GM12878 (cell line): ENCODE data around the gene MTHFS. TPM values are rescaled to one million over a fixed set of nuclear protein-coding genes. Genes with fewer than 3 reads are reported as not detected.

Source experiments
- ATAC-seq: fragments of 200-7000 bp; cut with Tn5 transposase; 3 replicates; pipeline ENCODE4 v1.9.1; 2020; ENCODE audit warnings: mild to moderate bottlenecking, moderate library complexity
- BruUV-seq: library from RNA; stranded (reverse); fragments of 400-500 nt; replicated peaks from 2 replicates; lab custom pipeline; 2021; lab: Mats Ljungman, UMichigan
- CTCF ChIA-PET: fragments of 300-600 bp; sonication (Branson Sonifier 250); formaldehyde crosslinking; extraction: SDS; loops from one replicate; lab custom pipeline; 2021; ENCODE audit warnings: inconsistent platforms; lab: Yijun Ruan, JAX
- POLR2A ChIA-PET: fragments of 350-600 bp; formaldehyde crosslinking; extraction: SDS; loops from one replicate; lab custom pipeline; 2021; ENCODE audit warnings: inconsistent platforms; lab: Charles Lee
- RAD21 ChIA-PET: fragments of 300-600 bp; sonication (Branson Sonifier 250); formaldehyde crosslinking; loops from one replicate; lab custom pipeline; 2023; ENCODE audit warnings: antibody characterized with exemption; ENCODE audit not compliant: unreplicated experiment; lab: Charles Lee
- SMC1A ChIA-PET: fragments of 300-600 bp; sonication (Branson Sonifier 250); formaldehyde crosslinking; loops from one replicate; lab custom pipeline; 2023; ENCODE audit not compliant: unreplicated experiment, uncharacterized antibody; lab: Charles Lee
- DNase-seq: peaks from one replicate; pipeline ENCODE4 v3.0.0-alpha.2; 2011; ENCODE audit warnings: low read depth, low spot score
- FAIRE-seq: peaks from 3 replicates; lab custom pipeline; 2011; peaks lifted over from hg19 to GRCh38; lab: Jason Lieb, UNC
- H2AFZ ChIP-seq: 2 replicates; pipeline ENCODE4 v1.6.0; 2011; ENCODE audit warnings: low read depth, low read length, control low read depth; ENCODE audit not compliant: control insufficient read depth
- H3K27ac ChIP-seq: 2 replicates; pipeline ENCODE4 v1.5.1; 2011; ENCODE audit warnings: control low read depth; ENCODE audit not compliant: control insufficient read depth, insufficient read depth
- H3K27me3 ChIP-seq, 2 experiments: replicated peaks in 1 of 2; 2 replicates each; pipeline versions ENCODE4 v1.6.0 to v1.6.1; 2011; ENCODE audit warnings: low read length in 1 of 2; ENCODE audit not compliant: control insufficient read depth in 2 of 2, insufficient read depth in 2 of 2
- H3K36me3 ChIP-seq, 2 experiments: 2 replicates each; pipeline ENCODE4 v1.5.1; 2011; ENCODE audit warnings: low read length in 1 of 2; ENCODE audit not compliant: control insufficient read depth in 2 of 2, insufficient read depth in 2 of 2
- H3K4me1 ChIP-seq: 2 replicates; pipeline ENCODE4 v1.6.1; 2011; ENCODE audit warnings: mild to moderate bottlenecking, low read length, moderate library complexity, mixed read lengths; ENCODE audit not compliant: control insufficient read depth, insufficient read depth
- H3K4me2 ChIP-seq: 2 replicates; pipeline ENCODE4 v1.6.0; 2011; ENCODE audit warnings: control low read depth; ENCODE audit not compliant: control insufficient read depth, insufficient read depth
- H3K4me3 ChIP-seq: fragments of 200-600 bp; sonication (generic); 2 replicates; pipeline ENCODE4 v1.5.1; 2016
- H3K79me2 ChIP-seq: 2 replicates; pipeline ENCODE4 v1.6.0; 2011; ENCODE audit warnings: low read length; ENCODE audit not compliant: control insufficient read depth, insufficient read depth
- H3K9ac ChIP-seq: 2 replicates; pipeline ENCODE4 v1.8.0; 2011; ENCODE audit warnings: low read length, control low read depth, mixed read lengths; ENCODE audit not compliant: control insufficient read depth, insufficient read depth
- H3K9me3 ChIP-seq: replicated peaks from 3 replicates; pipeline ENCODE4 v1.5.1; 2011; ENCODE audit warnings: mild to moderate bottlenecking, low read length; ENCODE audit not compliant: control insufficient read depth, insufficient read depth
- H4K20me1 ChIP-seq: 2 replicates; pipeline ENCODE4 v1.6.0; 2011; ENCODE audit not compliant: control insufficient read depth, insufficient read depth
- BACH1 ChIP-seq: fragments of 450-650 bp; IDR thresholded peaks from 2 replicates; pipeline ENCODE4 v1.6.1; 2017; ENCODE audit warnings: mild to moderate bottlenecking, borderline replicate concordance
- CBFB ChIP-seq: IDR thresholded peaks from 2 replicates; pipeline ENCODE4 v1.6.1; 2016; ENCODE audit warnings: antibody characterized with exemption, low read depth
- CBX5 ChIP-seq: sonication (generic); IDR thresholded peaks from 2 replicates; pipeline ENCODE4 v1.6.1; 2016; ENCODE audit warnings: low read depth, moderate library complexity, mild to moderate bottlenecking, inconsistent platforms
- NR2C2 ChIP-seq: IDR thresholded peaks from 2 replicates; pipeline ENCODE4 v1.6.1; 2011; ENCODE audit warnings: borderline replicate concordance, low read depth; ENCODE audit not compliant: control insufficient read depth, insufficient read length
- NR2F1 ChIP-seq: fragments of 450-650 bp; conservative IDR thresholded peaks from 2 replicates; pipeline ENCODE4 v1.6.1; 2017; ENCODE audit warnings: mild to moderate bottlenecking
- PAX5 ChIP-seq: IDR thresholded peaks from 2 replicates; pipeline ENCODE4 v1.6.1; 2011; ENCODE audit warnings: low read depth, low read length, borderline replicate concordance
- POLR2A ChIP-seq: IDR thresholded peaks from 2 replicates; pipeline ENCODE4 v1.6.1; 2011; ENCODE audit warnings: low read depth, mild to moderate bottlenecking, low read length
- ZNF24 ChIP-seq: fragments of 450-650 bp; IDR thresholded peaks from 2 replicates; pipeline ENCODE4 v1.6.1; 2017; ENCODE audit warnings: antibody characterized with exemption, mild to moderate bottlenecking
- ZSCAN29 ChIP-seq: fragments of 450-650 bp; IDR thresholded peaks from 2 replicates; pipeline ENCODE4 v1.6.1; 2017; ENCODE audit warnings: mild to moderate bottlenecking, moderate library complexity
- WGBS: methylation state at CpG from one replicate; pipeline ENCODE4 v1.1.6; 2016; ENCODE audit warnings: low lambda C conversion rate; ENCODE audit not compliant: insufficient replicate concordance, insufficient coverage; ENCODE audit errors: missing lambda C conversion rate; 5-methylcytosine and 5-hydroxymethylcytosine counted together
- in situ Hi-C: fragments of 300-500 bp; cut with MboI; formaldehyde crosslinking; loops from 9 replicates; pipeline ENCODE4 v1.14.3; 2018; ENCODE audit warnings: mixed read lengths
- intact Hi-C: fragments of 100-400 bp; cut with micrococcal nuclease; formaldehyde crosslinking; loops from one replicate; pipeline ENCODE4 v1.14.2; 2022; ENCODE audit not compliant: unreplicated experiment
- polyA plus RNA-seq, 11 experiments: library from polyadenylated mRNA; depleted of rRNA in 4 of 11; unstranded in 6 of 11; stranded (reverse) in 5 of 11; fragments of >200 nt; fragmentation: Nextera tagmentation in 4 of 11; fragmentation: Illumina TruSeq in 1 of 11; extraction: Ambion mirVana in 4 of 11; extraction: Trizol in 1 of 11; gene quantifications; 1 replicate in 1 of 11; 2 replicates in 10 of 11; pipeline versions ENCODE4 v1.2.1 to v1.2.3, GENCODE V29; 2011 to 2016; ENCODE audit warnings: inconsistent platforms in 2 of 11, missing spikeins in 2 of 11, low read depth in 1 of 11
- total RNA-seq, 4 experiments: library from RNA; depleted of rRNA in 3 of 4; stranded (reverse); fragments of >200 nt in 3 of 4; fragmentation: Illumina TruSeq in 1 of 4; extraction: Trizol in 1 of 4; gene quantifications; 2 replicates each; pipeline versions ENCODE4 v1.2.1 to v1.2.3, GENCODE V29; 2013 to 2021
- TF ChIP-seq, protein P1 (sequence below): fragments of 450-650 bp; IDR thresholded peaks from 2 replicates; pipeline ENCODE4 v1.6.1; 2017; ENCODE audit warnings: mild to moderate bottlenecking
- TF ChIP-seq, protein P2 (sequence below): fragments of 450-650 bp; IDR thresholded peaks from 2 replicates; pipeline ENCODE4 v1.6.1; 2016; ENCODE audit warnings: mild to moderate bottlenecking
- TF ChIP-seq, protein P3 (sequence below): IDR thresholded peaks from 2 replicates; pipeline ENCODE4 v1.6.1; 2012; ENCODE audit warnings: improper control_type of control experiment, low read depth, low read length; ENCODE audit not compliant: insufficient replicate concordance
- TF ChIP-seq, protein P4 (sequence below): fragments of 450-650 bp; formaldehyde crosslinking; IDR thresholded peaks from 2 replicates; pipeline ENCODE4 v1.4.0; 2020; ENCODE audit warnings: mild to moderate bottlenecking, moderate library complexity

MTHFS gene
- total and polyA plus RNA-seq, 10 of the 15 experiments (the other 5 are each of a cell fraction or from before 2014, with no cell fraction given): 14.0 to 81.9 (median 31.8) TPM

DNA sequence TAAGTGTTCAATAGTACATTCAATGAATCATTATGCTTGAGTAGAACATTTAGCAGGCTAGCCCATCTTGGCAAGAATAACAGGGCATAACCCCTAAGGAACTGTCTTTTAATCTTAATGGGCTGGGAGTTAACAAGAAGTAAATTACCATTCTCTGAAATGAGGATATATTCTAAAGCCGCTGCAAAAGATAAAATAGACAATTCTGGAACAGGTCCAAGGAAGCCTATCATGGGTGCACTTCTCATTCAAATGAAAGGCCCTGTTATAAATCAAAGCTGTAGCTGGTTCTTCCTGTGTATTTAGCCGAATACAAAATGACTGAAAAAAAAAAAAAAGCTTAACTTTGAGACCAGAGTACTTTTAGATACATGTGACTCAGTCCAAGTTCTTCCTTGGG is 15.6 kb downstream of the MTHFS start:
- POLR2A ChIA-PET: interaction anchor here (0.5 kb wide), 1 partner anchor 222 kb away, joined by 3 read pairs; no protein-coding TSS in a partner anchor
- H4K20me1 ChIP-seq: no peaks in the 10 kb centered on the region
- H2AFZ ChIP-seq: no peak overlapping the region
- CTCF ChIA-PET: interaction anchor here (1.4 to 3.2 kb wide), 4 partner anchors 14 to 32 kb away, joined by 3 to 22 read pairs (median 4); no protein-coding TSS in a partner anchor
- H3K4me2 ChIP-seq: no peak overlapping the region
- in situ Hi-C loops (no loop called here), intact Hi-C loops (no loop called here)
- no TSS peak for BruUV-seq
- 97% methylated on average over 2 of the region's 2 CpGs for WGBS
- H3K27ac ChIP-seq: no peak overlapping the region
- H3K36me3 ChIP-seq: peaks cover 0 to 17% of the 10 kb centered on the region in 2 experiments; a peak in 2 of 4 replicates
- peaks cover 5% of the 10 kb centered on the region; the same call in 1 of the 3 replicates for H3K9me3 ChIP-seq
- no peak overlapping the region for H3K4me3 ChIP-seq
- no peak for ATAC-seq
- SMC1A ChIA-PET: interaction anchor here (0.9 to 2.0 kb wide), 3 partner anchors 11 to 30 kb away, joined by 3 to 5 read pairs (median 3); no protein-coding TSS in a partner anchor
- no peak for DNase-seq
- H3K9ac ChIP-seq: no peak overlapping the region
- H3K4me1 ChIP-seq: no peaks in the 10 kb centered on the region
- RAD21 ChIA-PET: no interaction called here
- FAIRE-seq: no peak
- no peaks in the 10 kb centered on the region for H3K27me3 ChIP-seq
- no peaks in the 10 kb centered on the region for H3K79me2 ChIP-seq
- TF ChIP-seq NR2F1 (no peak), NR2C2 (no peak), BACH1 (no peak), ZSCAN29 (no peak), CBX5 (no peak), ZNF24 (no peak), PAX5 (no peak), POLR2A (no peak), CBFB (no peak)
- TF ChIP-seq, protein P1, sequence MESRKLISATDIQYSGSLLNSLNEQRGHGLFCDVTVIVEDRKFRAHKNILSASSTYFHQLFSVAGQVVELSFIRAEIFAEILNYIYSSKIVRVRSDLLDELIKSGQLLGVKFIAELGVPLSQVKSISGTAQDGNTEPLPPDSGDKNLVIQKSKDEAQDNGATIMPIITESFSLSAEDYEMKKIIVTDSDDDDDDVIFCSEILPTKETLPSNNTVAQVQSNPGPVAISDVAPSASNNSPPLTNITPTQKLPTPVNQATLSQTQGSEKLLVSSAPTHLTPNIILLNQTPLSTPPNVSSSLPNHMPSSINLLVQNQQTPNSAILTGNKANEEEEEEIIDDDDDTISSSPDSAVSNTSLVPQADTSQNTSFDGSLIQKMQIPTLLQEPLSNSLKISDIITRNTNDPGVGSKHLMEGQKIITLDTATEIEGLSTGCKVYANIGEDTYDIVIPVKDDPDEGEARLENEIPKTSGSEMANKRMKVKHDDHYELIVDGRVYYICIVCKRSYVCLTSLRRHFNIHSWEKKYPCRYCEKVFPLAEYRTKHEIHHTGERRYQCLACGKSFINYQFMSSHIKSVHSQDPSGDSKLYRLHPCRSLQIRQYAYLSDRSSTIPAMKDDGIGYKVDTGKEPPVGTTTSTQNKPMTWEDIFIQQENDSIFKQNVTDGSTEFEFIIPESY: no peak
- TF ChIP-seq, protein P2, sequence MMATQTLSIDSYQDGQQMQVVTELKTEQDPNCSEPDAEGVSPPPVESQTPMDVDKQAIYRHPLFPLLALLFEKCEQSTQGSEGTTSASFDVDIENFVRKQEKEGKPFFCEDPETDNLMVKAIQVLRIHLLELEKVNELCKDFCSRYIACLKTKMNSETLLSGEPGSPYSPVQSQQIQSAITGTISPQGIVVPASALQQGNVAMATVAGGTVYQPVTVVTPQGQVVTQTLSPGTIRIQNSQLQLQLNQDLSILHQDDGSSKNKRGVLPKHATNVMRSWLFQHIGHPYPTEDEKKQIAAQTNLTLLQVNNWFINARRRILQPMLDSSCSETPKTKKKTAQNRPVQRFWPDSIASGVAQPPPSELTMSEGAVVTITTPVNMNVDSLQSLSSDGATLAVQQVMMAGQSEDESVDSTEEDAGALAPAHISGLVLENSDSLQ: no peak
- TF ChIP-seq, protein P3, sequence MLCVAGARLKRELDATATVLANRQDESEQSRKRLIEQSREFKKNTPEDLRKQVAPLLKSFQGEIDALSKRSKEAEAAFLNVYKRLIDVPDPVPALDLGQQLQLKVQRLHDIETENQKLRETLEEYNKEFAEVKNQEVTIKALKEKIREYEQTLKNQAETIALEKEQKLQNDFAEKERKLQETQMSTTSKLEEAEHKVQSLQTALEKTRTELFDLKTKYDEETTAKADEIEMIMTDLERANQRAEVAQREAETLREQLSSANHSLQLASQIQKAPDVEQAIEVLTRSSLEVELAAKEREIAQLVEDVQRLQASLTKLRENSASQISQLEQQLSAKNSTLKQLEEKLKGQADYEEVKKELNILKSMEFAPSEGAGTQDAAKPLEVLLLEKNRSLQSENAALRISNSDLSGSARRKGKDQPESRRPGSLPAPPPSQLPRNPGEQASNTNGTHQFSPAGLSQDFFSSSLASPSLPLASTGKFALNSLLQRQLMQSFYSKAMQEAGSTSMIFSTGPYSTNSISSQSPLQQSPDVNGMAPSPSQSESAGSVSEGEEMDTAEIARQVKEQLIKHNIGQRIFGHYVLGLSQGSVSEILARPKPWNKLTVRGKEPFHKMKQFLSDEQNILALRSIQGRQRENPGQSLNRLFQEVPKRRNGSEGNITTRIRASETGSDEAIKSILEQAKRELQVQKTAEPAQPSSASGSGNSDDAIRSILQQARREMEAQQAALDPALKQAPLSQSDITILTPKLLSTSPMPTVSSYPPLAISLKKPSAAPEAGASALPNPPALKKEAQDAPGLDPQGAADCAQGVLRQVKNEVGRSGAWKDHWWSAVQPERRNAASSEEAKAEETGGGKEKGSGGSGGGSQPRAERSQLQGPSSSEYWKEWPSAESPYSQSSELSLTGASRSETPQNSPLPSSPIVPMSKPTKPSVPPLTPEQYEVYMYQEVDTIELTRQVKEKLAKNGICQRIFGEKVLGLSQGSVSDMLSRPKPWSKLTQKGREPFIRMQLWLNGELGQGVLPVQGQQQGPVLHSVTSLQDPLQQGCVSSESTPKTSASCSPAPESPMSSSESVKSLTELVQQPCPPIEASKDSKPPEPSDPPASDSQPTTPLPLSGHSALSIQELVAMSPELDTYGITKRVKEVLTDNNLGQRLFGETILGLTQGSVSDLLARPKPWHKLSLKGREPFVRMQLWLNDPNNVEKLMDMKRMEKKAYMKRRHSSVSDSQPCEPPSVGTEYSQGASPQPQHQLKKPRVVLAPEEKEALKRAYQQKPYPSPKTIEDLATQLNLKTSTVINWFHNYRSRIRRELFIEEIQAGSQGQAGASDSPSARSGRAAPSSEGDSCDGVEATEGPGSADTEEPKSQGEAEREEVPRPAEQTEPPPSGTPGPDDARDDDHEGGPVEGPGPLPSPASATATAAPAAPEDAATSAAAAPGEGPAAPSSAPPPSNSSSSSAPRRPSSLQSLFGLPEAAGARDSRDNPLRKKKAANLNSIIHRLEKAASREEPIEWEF: no peak
- TF ChIP-seq, protein P4, sequence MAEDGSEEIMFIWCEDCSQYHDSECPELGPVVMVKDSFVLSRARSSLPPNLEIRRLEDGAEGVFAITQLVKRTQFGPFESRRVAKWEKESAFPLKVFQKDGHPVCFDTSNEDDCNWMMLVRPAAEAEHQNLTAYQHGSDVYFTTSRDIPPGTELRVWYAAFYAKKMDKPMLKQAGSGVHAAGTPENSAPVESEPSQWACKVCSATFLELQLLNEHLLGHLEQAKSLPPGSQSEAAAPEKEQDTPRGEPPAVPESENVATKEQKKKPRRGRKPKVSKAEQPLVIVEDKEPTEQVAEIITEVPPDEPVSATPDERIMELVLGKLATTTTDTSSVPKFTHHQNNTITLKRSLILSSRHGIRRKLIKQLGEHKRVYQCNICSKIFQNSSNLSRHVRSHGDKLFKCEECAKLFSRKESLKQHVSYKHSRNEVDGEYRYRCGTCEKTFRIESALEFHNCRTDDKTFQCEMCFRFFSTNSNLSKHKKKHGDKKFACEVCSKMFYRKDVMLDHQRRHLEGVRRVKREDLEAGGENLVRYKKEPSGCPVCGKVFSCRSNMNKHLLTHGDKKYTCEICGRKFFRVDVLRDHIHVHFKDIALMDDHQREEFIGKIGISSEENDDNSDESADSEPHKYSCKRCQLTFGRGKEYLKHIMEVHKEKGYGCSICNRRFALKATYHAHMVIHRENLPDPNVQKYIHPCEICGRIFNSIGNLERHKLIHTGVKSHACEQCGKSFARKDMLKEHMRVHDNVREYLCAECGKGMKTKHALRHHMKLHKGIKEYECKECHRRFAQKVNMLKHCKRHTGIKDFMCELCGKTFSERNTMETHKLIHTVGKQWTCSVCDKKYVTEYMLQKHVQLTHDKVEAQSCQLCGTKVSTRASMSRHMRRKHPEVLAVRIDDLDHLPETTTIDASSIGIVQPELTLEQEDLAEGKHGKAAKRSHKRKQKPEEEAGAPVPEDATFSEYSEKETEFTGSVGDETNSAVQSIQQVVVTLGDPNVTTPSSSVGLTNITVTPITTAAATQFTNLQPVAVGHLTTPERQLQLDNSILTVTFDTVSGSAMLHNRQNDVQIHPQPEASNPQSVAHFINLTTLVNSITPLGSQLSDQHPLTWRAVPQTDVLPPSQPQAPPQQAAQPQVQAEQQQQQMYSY (CRISPR knock-in tag): no peak
